Neural progenitor cell (in vitro differentiated cells): ENCODE measurements around the gene CPA3.

Experiments
- CTCF ChIP-seq: fragments of 200-600 bp; sonication (generic); IDR thresholded peaks from 2 replicates; pipeline ENCODE4 v1.5.1; 2017; ENCODE audit warnings: antibody characterized with exemption, mild to moderate bottlenecking
- EZH2 ChIP-seq: fragments of 200-600 bp; sonication (generic); IDR thresholded peaks from 2 replicates; pipeline ENCODE4 v1.6.1; 2017; ENCODE audit warnings: antibody characterized with exemption, mild to moderate bottlenecking, moderate library complexity
- EZH2phosphoT487 ChIP-seq: fragments of 200-600 bp; sonication (generic); IDR thresholded peaks from 2 replicates; pipeline ENCODE4 v1.6.1; 2017; ENCODE audit warnings: antibody characterized with exemption

- TF ChIP-seq CTCF = no peak
- TF ChIP-seq EZH2 = no peak
- TF ChIP-seq EZH2phosphoT487 = no peak
Measured at GRCh38 chr3:148924562-148924961, 59.5 kb downstream of the CPA3 start.
